MM.1S (cell line): ENCODE data around the gene SYVN1.

Experiments
- DNase-seq: peaks from one replicate; pipeline ENCODE4 v3.0.0-alpha.2; 2015
- H2AFZ ChIP-seq: fragments of 300-600 bp; sonication (generic); 2 replicates; pipeline ENCODE4 v1.6.0; 2016; ENCODE audit warnings: antibody characterized with exemption, low read length
- H3F3A ChIP-seq: fragments of 300-600 bp; sonication (generic); 2 replicates; pipeline ENCODE4 v1.6.1; 2016; ENCODE audit warnings: mild to moderate bottlenecking, antibody characterized with exemption, low read length, moderate library complexity, mixed read lengths; ENCODE audit not compliant: insufficient read depth
- H3K27ac ChIP-seq: fragments of 300-600 bp; sonication (generic); 2 replicates; pipeline ENCODE4 v1.5.1; 2016; ENCODE audit warnings: mild to moderate bottlenecking, low read length
- H3K27me3 ChIP-seq: fragments of 300-600 bp; sonication (generic); replicated peaks from 2 replicates; pipeline ENCODE4 v1.6.0; 2016; ENCODE audit warnings: low read length; ENCODE audit not compliant: insufficient read depth
- H3K36me3 ChIP-seq: fragments of 300-600 bp; sonication (generic); replicated peaks from 2 replicates; pipeline ENCODE4 v1.6.1; 2016; ENCODE audit warnings: mild to moderate bottlenecking, low read length, mixed read lengths; ENCODE audit not compliant: insufficient read depth
- H3K4me1 ChIP-seq: fragments of 300-600 bp; sonication (generic); 2 replicates; pipeline ENCODE4 v1.6.1; 2016; ENCODE audit warnings: low read length, mixed read lengths
- H3K4me2 ChIP-seq: fragments of 300-600 bp; sonication (generic); 2 replicates; pipeline ENCODE4 v1.6.0; 2016; ENCODE audit warnings: low read depth, low read length
- H3K4me3 ChIP-seq: fragments of 300-600 bp; sonication (generic); 2 replicates; pipeline ENCODE4 v1.5.1; 2016; ENCODE audit warnings: low read length, mixed read lengths
- H3K79me2 ChIP-seq: fragments of 300-600 bp; sonication (generic); 2 replicates; pipeline ENCODE4 v1.6.1; 2016; ENCODE audit warnings: mixed run types, low read length, mixed read lengths
- H3K9ac ChIP-seq: fragments of 300-600 bp; sonication (generic); 2 replicates; pipeline ENCODE4 v1.6.1; 2016; ENCODE audit warnings: low read length, mixed read lengths
- H3K9me2 ChIP-seq: fragments of 300-600 bp; sonication (generic); replicated peaks from 2 replicates; pipeline ENCODE4 v1.6.1; 2016; ENCODE audit warnings: mild to moderate bottlenecking, low read length, mixed read lengths; ENCODE audit not compliant: insufficient read depth
- H3K9me3 ChIP-seq: fragments of 300-600 bp; sonication (generic); replicated peaks from 2 replicates; pipeline ENCODE4 v1.6.1; 2016; ENCODE audit warnings: mild to moderate bottlenecking, low read length, mixed read lengths; ENCODE audit not compliant: insufficient read depth
- H4K20me1 ChIP-seq: fragments of 300-600 bp; sonication (generic); 2 replicates; pipeline ENCODE4 v1.6.1; 2016; ENCODE audit warnings: mild to moderate bottlenecking, low read length, moderate library complexity, mixed read lengths; ENCODE audit not compliant: insufficient read depth
- CTCF ChIP-seq: fragments of 300-600 bp; sonication (generic); IDR thresholded peaks from 2 replicates; pipeline ENCODE4 v1.5.1; 2016; ENCODE audit warnings: antibody characterized with exemption, low read length, mixed read lengths
- EZH2 ChIP-seq: fragments of 300-600 bp; sonication (generic); optimal IDR thresholded peaks from 2 replicates; pipeline ENCODE3; 2017; ENCODE audit warnings: low read depth, mild to moderate bottlenecking, antibody characterized with exemption, low read length, mixed read lengths
- EZH2phosphoT487 ChIP-seq: fragments of 300-600 bp; sonication (generic); IDR thresholded peaks from 2 replicates; pipeline ENCODE4 v1.6.1; 2018; ENCODE audit warnings: antibody characterized with exemption, low read length

Gene SYVN1

GRCh38 chr11:65112546-65113360 lies 21.6 kb downstream of the SYVN1 start:
- Histone ChIP-seq H3K36me3 (no peaks in the 10 kb centered on the region), H3F3A (peaks cover 23% of the 10 kb centered on the region), H3K9me2 (no peaks in the 10 kb centered on the region), H4K20me1 (no peaks in the 10 kb centered on the region), H3K9me3 (no peaks in the 10 kb centered on the region), H3K79me2 (peaks cover 22% of the 10 kb centered on the region), H3K9ac (peak overlapping the region; percentile 57; the same call in 1 of the 2 replicates), H3K4me2 (peak overlapping the region; percentile 85), H3K27ac (peak overlapping the region; percentile 27; the same call in 1 of the 2 replicates), H2AFZ (peak overlapping the region; percentile 54), H3K4me3 (peak overlapping the region; percentile 57), H3K4me1 (peaks cover 27% of the 10 kb centered on the region), H3K27me3 (no peaks in the 10 kb centered on the region)
- DNase-seq: peak; percentile 59
- peak; percentile 92 for TF ChIP-seq CTCF
- TF ChIP-seq EZH2phosphoT487: no peak
- no peak for TF ChIP-seq EZH2

- peaks cover 27% of the 10 kb centered on the region for H3K4me1 ChIP-seq
- peak within 1 kb of the TSS; percentile 27; the same call in 1 of the 2 replicates for H3K27ac ChIP-seq
- DNase-seq: peak; percentile 98
- H3K4me2 ChIP-seq: peak within 1 kb of the TSS; percentile 85
- peak within 1 kb of the TSS; percentile 57 for H3K4me3 ChIP-seq
- no peaks in the 10 kb centered on the region for H3K27me3 ChIP-seq
- H3K9me2 ChIP-seq: no peaks in the 10 kb centered on the region
- H3K9ac ChIP-seq: peak within 1 kb of the TSS; percentile 57; the same call in 1 of the 2 replicates
- no peak for TF ChIP-seq EZH2
- no peak for TF ChIP-seq CTCF
- TF ChIP-seq EZH2phosphoT487: no peak
- peaks cover 21% of the 10 kb centered on the region for H3K79me2 ChIP-seq
- H3K36me3 ChIP-seq: no peaks in the 10 kb centered on the region
- H4K20me1 ChIP-seq: no peaks in the 10 kb centered on the region
- no peaks in the 10 kb centered on the region for H3K9me3 ChIP-seq
- peak within 1 kb of the TSS; percentile 54 for H2AFZ ChIP-seq
- peaks cover 18% of the 10 kb centered on the region for H3F3A ChIP-seq
These were observed 22.4 kb downstream of the SYVN1 start, which contains the start of gene TM7SF2 for GRCh38 chr11:65111744-65112545. TSS of gene TM7SF2 (plus strand) at chr11:65111872. CDS start at chr11:65112016, 144 bp downstream.

- H3K9ac ChIP-seq: no peak overlapping the region
- H3K4me2 ChIP-seq: peak overlapping the region; percentile 85
- TF ChIP-seq EZH2 (no peak), CTCF (no peak), EZH2phosphoT487 (no peak)
- H3K4me1 ChIP-seq: peaks cover 23% of the 10 kb centered on the region
- H3K9me3 ChIP-seq: no peaks in the 10 kb centered on the region
- H3K4me3 ChIP-seq: peak overlapping the region; percentile 3; the same call in 1 of the 2 replicates
- no peak overlapping the region for H2AFZ ChIP-seq
- H3K36me3 ChIP-seq: no peaks in the 10 kb centered on the region
- no peak overlapping the region for H3K27ac ChIP-seq
- no peak for DNase-seq
- H3F3A ChIP-seq: peaks cover 13% of the 10 kb centered on the region
- H3K79me2 ChIP-seq: peaks cover 18% of the 10 kb centered on the region
- no peaks in the 10 kb centered on the region for H3K9me2 ChIP-seq
- no peaks in the 10 kb centered on the region for H4K20me1 ChIP-seq
- H3K27me3 ChIP-seq: no peaks in the 10 kb centered on the region
These were observed 23.1 kb downstream of the SYVN1 start for GRCh38 chr11:65111159-65111743.
